ENCODE data around the gene PDK4.
"Not testable (repeated sequence)": the region's sequence is repeated elsewhere in the genome, so short reads cannot be mapped to it uniquely, and the experiment has no call there.

The PDK4 gene

GRCh38 chr7:95608359-95609173 is 12.2 kb upstream of the PDK4 start:
- H3K27me3 ChIP-seq = no peaks in the 10 kb centered on the region
- H3K9ac ChIP-seq = peak overlapping the region; percentile 31 to 77 (median 66); a peak in 21 of 22 replicates
- H3K36me3 ChIP-seq = 0 out of 22 replicates have a peak, but pooled peaks cover 0 to 4% (median 0%) of the 10 kb centered on the region in 11 experiments
- H3K4me1 ChIP-seq = peaks cover 41 to 81% (median 57%) of the 10 kb centered on the region in 10 experiments
- H3K4me2 ChIP-seq = peak overlapping the region; percentile 73 to 90 (median 83)
- H3K9me3 ChIP-seq (replicated peaks in 1 of 11) = peaks cover 4 to 34% (median 24%) of the 10 kb centered on the region in 11 experiments; a peak in 21 of 22 replicates
- peak in 1 of 11 experiments; percentile 16; a peak in 1 of 22 replicates for TF ChIP-seq Cebpa-rat (IDR thresholded peaks at IDR 0.05)
- H3K4me3 ChIP-seq = peak overlapping the region; percentile 4 to 61 (median 40); a peak in 16 of 20 replicates
- peaks cover 0 to 3% (median 0%) of the 10 kb centered on the region in 11 experiments; a peak in 1 of 22 replicates for H4K20me1 ChIP-seq
- H3K27ac ChIP-seq = peak overlapping the region; percentile 59 to 92 (median 82); a peak in 21 of 22 replicates

- Histone ChIP-seq H3K4me1 (peaks cover 41 to 91% (median 57%) of the 10 kb centered on the region in 10 experiments), H3K4me2 (peak overlapping the region; percentile 73 to 90 (median 83)), H3K9me3 (replicated peaks in 1 of 11) (peaks cover 0 to 27% (median 17%) of the 10 kb centered on the region in 11 experiments; a peak in 18 of 22 replicates), H3K9ac (peak overlapping the region in 9 of 11 experiments; percentile 31 to 77 (median 68); a peak in 16 of 22 replicates), H3K27ac (peak overlapping the region; percentile 53 to 92 (median 82); a peak in 20 of 22 replicates), H3K27me3 (no peaks in the 10 kb centered on the region), H3K36me3 (0 out of 22 replicates have a peak, but pooled peaks cover 0 to 4% (median 0%) of the 10 kb centered on the region in 11 experiments), H3K4me3 (peak overlapping the region in 3 of 10 experiments; percentile 8 to 61 (median 24); a peak in 2 of 20 replicates), H4K20me1 (peaks cover 0 to 3% (median 0%) of the 10 kb centered on the region in 11 experiments; a peak in 1 of 22 replicates)
- no peak for TF ChIP-seq Cebpa-rat (IDR thresholded peaks at IDR 0.05)
These were observed 11.2 kb upstream of the PDK4 start for GRCh38 chr7:95607561-95607960.

GRCh38 chr7:95605275-95605674 is 9.0 kb upstream of the PDK4 start:
- Histone ChIP-seq H3K27me3 (no peaks in the 10 kb centered on the region), H3K4me3 (no peak overlapping the region), H3K36me3 (0 out of 22 replicates have a peak, but pooled peaks cover 0 to 4% (median 0%) of the 10 kb centered on the region in 11 experiments), H3K9ac (no peak overlapping the region), H3K4me2 (peak overlapping the region in 4 of 11 experiments; percentile 25 to 55 (median 38); a peak in 8 of 22 replicates), H4K20me1 (peaks cover 0 to 3% (median 0%) of the 10 kb centered on the region in 11 experiments; a peak in 1 of 22 replicates), H3K27ac (peak overlapping the region in 4 of 11 experiments; percentile 33 to 50 (median 44); a peak in 8 of 22 replicates), H3K9me3 (replicated peaks in 1 of 11) (peaks cover 0 to 27% (median 17%) of the 10 kb centered on the region in 11 experiments; a peak in 18 of 22 replicates), H3K4me1 (peaks cover 33 to 76% (median 42%) of the 10 kb centered on the region in 10 experiments)
- no peak for TF ChIP-seq Cebpa-rat (IDR thresholded peaks at IDR 0.05)

GRCh38 chr7:95604811-95605210 is 8.5 kb upstream of the PDK4 start:
- H3K9ac ChIP-seq, H3K36me3 ChIP-seq, H4K20me1 ChIP-seq, H3K27me3 ChIP-seq, H3K4me3 ChIP-seq: not testable (repeated sequence)
- peak overlapping the region in 3 of 11 experiments; percentile 40 to 50 (median 47); a peak in 5 of 22 replicates for H3K27ac ChIP-seq
- peaks cover 29 to 71% (median 38%) of the 10 kb centered on the region in 10 experiments for H3K4me1 ChIP-seq
- H3K9me3 ChIP-seq (replicated peaks in 1 of 11) = peaks cover 0 to 27% (median 17%) of the 10 kb centered on the region in 11 experiments; a peak in 18 of 22 replicates
- peak overlapping the region in 6 of 11 experiments; percentile 8 to 55 (median 52); a peak in 10 of 22 replicates for H3K4me2 ChIP-seq

- H3K9me3 ChIP-seq (replicated peaks in 1 of 11) = peaks cover 0 to 27% (median 17%) of the 10 kb centered on the region in 11 experiments; a peak in 18 of 22 replicates
- not testable (repeated sequence) for H3K27me3 ChIP-seq, H3K4me3 ChIP-seq, H3K9ac ChIP-seq, H4K20me1 ChIP-seq, H3K36me3 ChIP-seq
- H3K4me1 ChIP-seq = peaks cover 25 to 67% (median 33%) of the 10 kb centered on the region in 10 experiments
- peak overlapping the region in 3 of 11 experiments; percentile 16 to 20 (median 18); a peak in 3 of 22 replicates for H3K27ac ChIP-seq
- peak overlapping the region in 6 of 11 experiments; percentile 8 to 55 (median 52); a peak in 10 of 22 replicates for H3K4me2 ChIP-seq
These were observed 8.1 kb upstream of the PDK4 start for GRCh38 chr7:95604397-95604796.

- H3K36me3 ChIP-seq = 0 out of 22 replicates have a peak, but pooled peaks cover 0 to 4% (median 0%) of the 10 kb centered on the region in 11 experiments
- H3K27ac ChIP-seq = no peak overlapping the region
- peaks cover 0 to 4% (median under 1%) of the 10 kb centered on the region in 11 experiments; a peak in 6 of 22 replicates for H3K27me3 ChIP-seq
- H3K4me1 ChIP-seq = peaks cover 7 to 50% (median 16%) of the 10 kb centered on the region in 10 experiments; a peak in 19 of 20 replicates
- TF ChIP-seq Cebpa-rat (IDR thresholded peaks at IDR 0.05) = no peak
- H3K9ac ChIP-seq = no peak overlapping the region
- H4K20me1 ChIP-seq = no peaks in the 10 kb centered on the region
- H3K4me3 ChIP-seq = no peak overlapping the region
- peaks cover 0 to 27% (median 17%) of the 10 kb centered on the region in 11 experiments; a peak in 18 of 22 replicates for H3K9me3 ChIP-seq (replicated peaks in 1 of 11)
- peak overlapping the region in 3 of 11 experiments; percentile 41 to 53 (median 51); a peak in 5 of 22 replicates for H3K4me2 ChIP-seq
These were observed 6.1 kb upstream of the PDK4 start for GRCh38 chr7:95602421-95602820.

GRCh38 chr7:95601316-95601715 is 5.0 kb upstream of the PDK4 start:
- Histone ChIP-seq H3K4me1 (peaks cover 0 to 39% (median 7%) of the 10 kb centered on the region in 10 experiments; a peak in 11 of 20 replicates), H4K20me1 (no peaks in the 10 kb centered on the region), H3K4me3 (no peak overlapping the region), H3K4me2 (no peak overlapping the region), H3K9ac (no peak overlapping the region), H3K27ac (no peak overlapping the region), H3K9me3 (replicated peaks in 1 of 11) (peaks cover 0 to 26% (median 19%) of the 10 kb centered on the region in 11 experiments; a peak in 18 of 22 replicates), H3K36me3 (0 out of 22 replicates have a peak, but pooled peaks cover 0 to 4% (median 0%) of the 10 kb centered on the region in 11 experiments), H3K27me3 (peaks cover 5 to 15% (median 12%) of the 10 kb centered on the region in 11 experiments)
- no peak for TF ChIP-seq Cebpa-rat (IDR thresholded peaks at IDR 0.05)

- Histone ChIP-seq H3K9ac (no peak overlapping the region), H3K27me3 (peaks cover 17 to 27% (median 23%) of the 10 kb centered on the region in 11 experiments), H3K4me3 (no peak overlapping the region), H3K4me1 (peaks cover 0 to 18% (median 2%) of the 10 kb centered on the region in 10 experiments; a peak in 10 of 20 replicates), H3K9me3 (replicated peaks in 1 of 11) (peaks cover 0 to 14% (median 9%) of the 10 kb centered on the region in 11 experiments; a peak in 10 of 22 replicates), H3K27ac (no peak overlapping the region), H3K36me3 (no peaks in the 10 kb centered on the region), H3K4me2 (no peak overlapping the region), H4K20me1 (no peaks in the 10 kb centered on the region)
- TF ChIP-seq Cebpa-rat (IDR thresholded peaks at IDR 0.05) = no peak
These were observed 2.8 kb upstream of the PDK4 start for GRCh38 chr7:95599069-95599468.
